DMS153 treated with DMSO at 0.1 percent for 48 hours (cell line): Measurements from ENCODE around the gene PLCG2.
A peak's percentile ranks its signal among the peaks of the same experiment; 100 is the strongest.
"Not testable (repeated sequence)": the region's sequence is repeated elsewhere in the genome, so short reads cannot be mapped to it uniquely, and the experiment has no call there.

ENCODE experiments used
- DNase-seq: peaks from one replicate; lab custom pipeline; 2025; ENCODE audit not compliant: unreplicated experiment; lab: John Stamatoyannopoulos, UW

Gene PLCG2

GRCh38 chr16:81987706-81988105, 208.6 kb downstream of the PLCG2 start:
- DNase-seq: no peak

DNA sequence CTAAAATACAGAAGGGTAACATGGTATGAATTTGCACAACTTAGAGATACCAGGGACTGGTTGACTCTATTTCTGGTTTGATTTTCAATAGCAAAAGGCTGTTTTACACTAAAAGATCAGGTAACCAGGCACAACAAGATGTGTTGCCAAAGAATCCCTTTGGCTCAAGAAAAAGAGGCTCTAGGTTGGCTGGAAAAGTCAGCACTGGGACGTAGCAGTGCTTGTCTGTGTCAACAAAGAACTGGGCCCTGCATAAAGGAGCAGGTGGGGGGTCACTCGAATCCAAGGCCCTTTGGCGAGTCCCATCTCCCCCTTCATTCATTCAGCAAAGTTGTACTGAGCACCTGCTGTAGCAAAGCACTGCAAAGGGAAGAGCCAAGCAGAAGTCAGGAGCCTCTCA, 213.8 kb downstream of the PLCG2 start:
- no peak for DNase-seq

- DNase-seq: no peak
Observed at GRCh38 chr16:81994485-81994884, 215.4 kb downstream of the PLCG2 start.

GRCh38 chr16:81995651-81996050, 216.6 kb downstream of the PLCG2 start:
- no peak for DNase-seq

DNA sequence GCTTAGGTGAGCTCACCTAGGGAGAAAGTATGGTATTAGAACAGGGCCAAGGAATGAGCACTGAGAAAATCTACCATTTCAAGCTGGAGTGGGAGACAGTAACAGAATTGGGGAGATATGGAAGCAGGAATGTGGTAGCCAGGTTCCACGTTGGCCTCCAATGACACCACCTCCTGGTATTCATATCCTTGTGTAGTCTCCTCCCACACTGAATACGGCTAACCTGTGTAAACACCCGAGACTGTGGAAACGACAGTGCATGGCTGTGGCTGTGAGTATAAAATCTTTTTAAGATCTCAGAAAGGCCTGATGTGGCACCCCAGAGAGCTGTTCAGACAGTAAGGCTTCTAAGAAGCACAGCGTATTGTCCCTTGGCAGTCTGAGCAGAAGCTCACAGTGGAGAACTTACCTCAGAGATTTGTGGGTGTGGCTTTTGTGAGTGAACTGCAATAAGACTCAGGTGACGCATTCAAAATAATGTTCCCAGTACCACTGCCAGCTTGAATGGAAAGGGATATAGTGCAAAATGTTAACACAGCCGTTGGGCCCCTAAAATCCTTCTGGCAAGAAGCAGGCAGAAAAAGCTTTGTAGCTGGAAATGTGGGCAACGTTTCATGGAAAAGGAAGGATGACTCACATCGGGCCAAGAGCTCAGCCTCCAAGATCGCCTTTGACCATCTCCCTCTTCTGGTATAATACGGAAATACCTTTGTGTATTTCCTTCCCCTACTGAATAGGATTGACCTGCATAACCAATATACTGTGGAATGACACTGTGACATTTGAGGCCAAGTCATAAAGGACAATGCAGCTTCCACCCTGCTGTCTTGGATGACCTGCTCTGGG, 217.8 kb downstream of the PLCG2 start:
- no peak for DNase-seq

- DNase-seq: no peak
Observed at GRCh38 chr16:81997738-81998137, 218.6 kb downstream of the PLCG2 start.

GRCh38 chr16:82002831-82003230, 223.7 kb downstream of the PLCG2 start:
- no peak for DNase-seq

DNA sequence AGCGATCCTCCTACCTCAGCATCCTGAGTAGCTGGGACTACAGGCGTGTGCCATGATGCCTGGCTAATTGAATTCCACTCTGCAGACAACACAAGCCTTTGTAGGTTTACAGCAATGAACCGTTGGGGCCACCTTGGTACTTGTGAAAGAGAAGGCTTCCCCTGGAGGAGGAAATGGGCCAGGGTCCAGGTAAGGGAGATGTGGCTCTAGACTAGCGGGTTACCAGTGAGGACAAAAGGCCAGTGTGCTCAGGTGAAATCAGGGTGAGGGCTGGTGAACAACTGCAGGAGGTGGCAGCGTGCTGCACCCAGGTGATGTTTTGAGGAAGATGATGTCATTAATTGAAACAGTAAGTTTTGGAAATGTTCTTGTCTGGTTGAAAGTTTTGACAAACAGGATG, 225.5 kb downstream of the PLCG2 start:
- no peak for DNase-seq

- no peak for DNase-seq
Observed at GRCh38 chr16:82005027-82005830, 226.1 kb downstream of the PLCG2 start.

- no peak for DNase-seq
Observed at GRCh38 chr16:82006036-82006435, 226.9 kb downstream of the PLCG2 start.

- no peak for DNase-seq
Observed at GRCh38 chr16:82007189-82007588, 228.1 kb downstream of the PLCG2 start.

DNA sequence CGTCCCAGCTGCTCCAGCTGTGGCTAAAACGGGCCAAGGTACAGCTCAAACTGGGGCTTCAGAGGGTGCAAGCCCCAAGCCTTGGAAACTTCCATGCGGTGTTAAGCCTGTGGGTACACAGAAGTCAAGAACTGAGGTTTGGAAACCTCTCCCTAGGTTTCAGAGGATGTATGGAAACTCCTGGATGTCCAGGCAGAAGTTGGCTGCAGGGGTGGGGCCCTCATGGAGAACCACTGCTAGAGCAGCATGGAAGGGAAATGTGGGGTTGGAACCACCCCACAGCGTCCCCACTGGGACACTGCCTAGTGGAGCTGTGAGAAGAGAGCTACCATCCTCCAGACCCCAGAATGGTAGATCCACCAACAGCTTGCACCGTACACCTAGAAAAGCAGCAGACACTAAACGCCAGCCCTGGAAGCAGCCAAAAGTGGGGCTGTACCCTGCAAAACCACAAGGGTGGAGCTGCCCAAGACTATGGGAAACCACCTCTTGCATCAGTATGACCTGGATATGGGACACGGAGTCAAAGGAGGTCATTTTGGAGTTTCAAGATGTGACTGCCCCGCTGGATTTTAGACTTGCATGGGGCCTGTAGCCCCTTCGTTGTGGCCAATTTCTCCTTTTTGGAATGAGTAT, 230.0 kb downstream of the PLCG2 start:
- DNase-seq: no peak

GRCh38 chr16:82009789-82010188, 230.7 kb downstream of the PLCG2 start:
- not testable (repeated sequence) for DNase-seq

- DNase-seq: no peak
Observed at GRCh38 chr16:82010649-82011048, 231.6 kb downstream of the PLCG2 start.

DNA sequence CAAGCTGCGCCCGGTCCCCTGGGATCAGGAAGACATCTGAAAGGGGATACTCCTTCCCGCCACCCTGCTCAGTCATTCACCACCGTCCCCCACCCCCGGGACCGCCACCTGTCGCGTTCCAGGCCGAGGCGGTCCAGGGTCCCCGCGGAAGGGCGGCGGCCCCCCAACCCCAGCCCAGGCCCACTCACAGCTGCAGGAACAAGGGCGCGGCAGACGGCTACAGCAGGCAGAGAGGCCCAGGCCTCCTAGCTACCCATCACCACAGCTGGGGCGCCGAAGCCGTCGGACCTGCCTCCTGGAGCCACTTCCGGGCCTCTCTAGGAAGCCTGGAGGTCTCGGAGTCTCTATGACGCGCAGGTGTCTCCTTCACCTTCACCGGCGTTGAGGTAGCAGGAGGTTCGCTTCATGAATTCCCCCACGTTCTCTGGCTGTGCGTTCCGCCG, 232.1 kb downstream of the PLCG2 start, which contains the start of gene SDR42E1:
Gene SDR42E1, minus strand, starts transcription at position 272 of the 443 bp plus-strand sequence. CDS start 10,612 bp downstream, outside the sequence.
- DNase-seq: peak; percentile 77
